ENCODE measurements around the gene SMYD3.

SMYD3 gene

GRCh38 chr1:246210756-246211155 lies 296.3 kb downstream of the SMYD3 start (continued):
- no peak for TF ChIP-seq ZBTB11 (tag by site-specific recombination; conservative IDR thresholded peaks at IDR 0.05; ENCODE audit: low read depth)
- TF ChIP-seq KLF10 (tag by site-specific recombination; IDR thresholded peaks at IDR 0.05), result no peak
- TF ChIP-seq ZSCAN23 (tag by site-specific recombination; IDR thresholded peaks at IDR 0.05), result no peak
- TF ChIP-seq AEBP2 (tag by site-specific recombination; IDR thresholded peaks at IDR 0.05; ENCODE audit: borderline replicate concordance), result no peak
- TF ChIP-seq ZNF174 (tag by site-specific recombination; IDR thresholded peaks at IDR 0.05), result no peak

GRCh38 chr1:246208105-246208504 lies 299.0 kb downstream of the SMYD3 start:
- ChIA-PET POLR2A (no interaction called here), CTCF (no interaction called here)
- no peak for TF ChIP-seq ZNF18 (tag by site-specific recombination; IDR thresholded peaks at IDR 0.05)
- no peak for TF ChIP-seq ZNF776 (tag by site-specific recombination; IDR thresholded peaks at IDR 0.05; ENCODE audit: borderline replicate concordance)
- TF ChIP-seq ZSCAN18 (tag by site-specific recombination; IDR thresholded peaks at IDR 0.05), result no peak
- no peak for TF ChIP-seq BCL6B (tag by site-specific recombination; IDR thresholded peaks at IDR 0.05)
- no peak for TF ChIP-seq CTCF (tag by site-specific recombination; IDR thresholded peaks at IDR 0.05)
- no peak for TF ChIP-seq ZNF549 (tag by site-specific recombination; IDR thresholded peaks at IDR 0.05)
- TF ChIP-seq ZNF529 (tag by site-specific recombination; IDR thresholded peaks at IDR 0.05; ENCODE audit: insufficient replicate concordance), result no peak
- TF ChIP-seq ZBTB17 (tag by site-specific recombination; IDR thresholded peaks at IDR 0.05), result no peak
- TF ChIP-seq BCL11B (tag by site-specific recombination; IDR thresholded peaks at IDR 0.05; ENCODE audit: low read depth), result no peak
- H3K4me1 ChIP-seq (ENCODE audit: control insufficient read depth, insufficient read depth, low read length), result no peaks in the 10 kb centered on the region
- no peaks in the 10 kb centered on the region for H3K36me3 ChIP-seq (ENCODE audit: control insufficient read depth in 2 of 2, insufficient read depth in 1 of 2, low read length in 2 of 2)
- no peaks in the 10 kb centered on the region for H3K9me3 ChIP-seq (ENCODE audit: control insufficient read depth, insufficient read depth, low read depth, low read length)
- no peak overlapping the region for H3K27ac ChIP-seq (ENCODE audit: extremely low read depth, low read depth, low read length)
- no peak overlapping the region for H3K4me3 ChIP-seq (ENCODE audit: low read depth, low read length)
